ENCODE data around the gene PPP2R2C. TPM values are rescaled to one million over a fixed set of nuclear protein-coding genes. Genes with fewer than 3 reads are reported as not detected.

PPP2R2C gene
- total RNA-seq, 4 donors from 2014 or later, result 0.50 to 2.7 (median 1.4) TPM

DNA sequence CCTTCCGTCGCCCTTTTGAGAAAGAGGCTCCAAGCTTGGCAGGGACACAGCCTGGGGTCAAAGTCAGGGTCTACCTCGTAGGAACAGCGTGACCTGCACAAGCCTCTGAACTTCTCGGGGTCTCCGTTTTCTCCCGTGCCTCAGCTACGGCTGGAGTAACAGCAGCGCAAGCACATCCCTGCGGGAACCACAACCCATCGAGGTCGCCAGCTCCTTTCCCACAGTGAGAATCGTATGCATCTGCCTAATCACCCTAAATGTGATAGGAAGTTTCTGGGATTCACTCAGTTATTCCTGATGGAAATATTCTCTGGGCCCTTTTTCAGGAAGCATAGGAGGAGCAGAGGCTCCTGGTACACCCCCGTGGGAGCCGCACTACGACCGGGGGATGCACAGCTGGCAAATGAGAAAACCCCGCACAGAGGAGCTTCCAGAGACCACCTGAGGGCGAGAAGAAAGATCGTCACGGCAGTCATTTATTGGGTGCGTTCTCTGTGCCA, 24.7 kb downstream of the PPP2R2C start:
- H3K9me3 ChIP-seq, result no peaks in the 10 kb centered on the region
- H3K4me3 ChIP-seq, result no peak overlapping the region
- intact Hi-C loops (cut with DNase I), result no loop called here
- no peak overlapping the region for H3K27ac ChIP-seq (replicated peaks in 1 of 4)
- peaks cover 9 to 15% (median 12%) of the 10 kb centered on the region in 4 donors for H3K4me1 ChIP-seq
- 68% methylated on average over 20 of the region's 22 CpGs for WGBS
- peaks cover 0 to 65% (median 0%) of the 10 kb centered on the region in 4 donors for H3K27me3 ChIP-seq
- H3K36me3 ChIP-seq, result no peaks in the 10 kb centered on the region
- DNase-seq (ENCODE audit: extremely low spot score), result no peak
- TF ChIP-seq, protein P1, sequence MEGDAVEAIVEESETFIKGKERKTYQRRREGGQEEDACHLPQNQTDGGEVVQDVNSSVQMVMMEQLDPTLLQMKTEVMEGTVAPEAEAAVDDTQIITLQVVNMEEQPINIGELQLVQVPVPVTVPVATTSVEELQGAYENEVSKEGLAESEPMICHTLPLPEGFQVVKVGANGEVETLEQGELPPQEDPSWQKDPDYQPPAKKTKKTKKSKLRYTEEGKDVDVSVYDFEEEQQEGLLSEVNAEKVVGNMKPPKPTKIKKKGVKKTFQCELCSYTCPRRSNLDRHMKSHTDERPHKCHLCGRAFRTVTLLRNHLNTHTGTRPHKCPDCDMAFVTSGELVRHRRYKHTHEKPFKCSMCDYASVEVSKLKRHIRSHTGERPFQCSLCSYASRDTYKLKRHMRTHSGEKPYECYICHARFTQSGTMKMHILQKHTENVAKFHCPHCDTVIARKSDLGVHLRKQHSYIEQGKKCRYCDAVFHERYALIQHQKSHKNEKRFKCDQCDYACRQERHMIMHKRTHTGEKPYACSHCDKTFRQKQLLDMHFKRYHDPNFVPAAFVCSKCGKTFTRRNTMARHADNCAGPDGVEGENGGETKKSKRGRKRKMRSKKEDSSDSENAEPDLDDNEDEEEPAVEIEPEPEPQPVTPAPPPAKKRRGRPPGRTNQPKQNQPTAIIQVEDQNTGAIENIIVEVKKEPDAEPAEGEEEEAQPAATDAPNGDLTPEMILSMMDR (IDR thresholded peaks at IDR 0.05), result no peak
- no peak for TF ChIP-seq POLR2AphosphoS5 (IDR thresholded peaks at IDR 0.05)
- no peak for TF ChIP-seq POLR2A (IDR thresholded peaks at IDR 0.05; ENCODE audit: low read depth)
- TF ChIP-seq EP300 (IDR thresholded peaks at IDR 0.05), result no peak

DNA sequence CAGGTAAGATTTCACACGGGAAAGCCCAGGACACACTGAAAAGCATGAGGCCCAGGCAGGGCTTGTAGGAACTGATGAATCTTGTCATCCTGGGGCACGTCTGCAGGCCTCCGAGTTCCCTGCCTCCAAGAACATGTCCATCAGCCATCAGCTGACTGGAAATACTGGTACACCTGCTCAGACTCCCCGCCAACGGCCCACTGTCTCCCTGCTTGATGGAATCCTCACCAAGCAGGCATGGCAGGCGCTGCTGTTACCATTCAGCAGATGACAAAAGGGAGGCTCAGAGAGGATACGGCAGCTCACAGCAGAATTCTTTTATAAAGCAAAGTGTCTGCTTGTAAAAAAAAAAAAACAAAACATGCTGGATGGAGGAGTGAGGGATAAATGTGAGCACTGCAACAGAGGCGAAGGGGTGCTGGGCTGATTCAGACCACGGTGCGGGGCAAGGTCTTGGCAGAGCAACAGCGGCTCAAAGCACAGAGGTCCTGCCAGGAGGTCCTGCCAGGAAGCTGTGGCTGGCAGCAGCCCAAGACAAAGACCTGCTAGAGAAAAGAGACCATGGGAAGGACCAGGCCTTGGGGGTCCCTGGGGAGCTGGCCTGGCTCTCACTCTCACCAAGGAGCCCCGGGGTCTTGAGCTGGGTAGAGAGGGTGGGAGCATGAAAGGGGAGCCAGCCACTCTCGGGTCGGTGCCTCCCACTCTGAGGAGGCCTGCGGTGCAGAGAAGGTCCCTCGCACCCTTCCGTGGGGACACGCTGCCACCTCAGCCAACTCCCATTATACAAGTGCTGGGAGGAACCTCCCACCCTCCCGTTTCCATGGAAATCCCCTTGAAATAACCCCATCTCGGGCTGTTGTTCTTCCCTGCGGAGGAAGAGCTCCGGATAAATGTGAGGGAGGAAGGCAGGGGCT, 25.6 kb downstream of the PPP2R2C start:
- no peak for DNase-seq (ENCODE audit: extremely low spot score)
- 29% methylated on average over 19 of the region's 22 CpGs for WGBS
- intact Hi-C loops (cut with DNase I), result no loop called here
- Histone ChIP-seq H3K4me3 (no peak overlapping the region), H3K9me3 (no peaks in the 10 kb centered on the region), H3K27ac (replicated peaks in 1 of 4) (no peak overlapping the region), H3K4me1 (peaks cover 9 to 15% (median 12%) of the 10 kb centered on the region in 4 donors), H3K36me3 (no peaks in the 10 kb centered on the region), H3K27me3 (peaks cover 0 to 65% (median 0%) of the 10 kb centered on the region in 4 donors)
- TF ChIP-seq EP300 (IDR thresholded peaks at IDR 0.05), result no peak
- TF ChIP-seq POLR2AphosphoS5 (IDR thresholded peaks at IDR 0.05), result no peak
- no peak for TF ChIP-seq POLR2A (IDR thresholded peaks at IDR 0.05; ENCODE audit: low read depth)
- TF ChIP-seq, protein P1 (IDR thresholded peaks at IDR 0.05), result no peak

DNA sequence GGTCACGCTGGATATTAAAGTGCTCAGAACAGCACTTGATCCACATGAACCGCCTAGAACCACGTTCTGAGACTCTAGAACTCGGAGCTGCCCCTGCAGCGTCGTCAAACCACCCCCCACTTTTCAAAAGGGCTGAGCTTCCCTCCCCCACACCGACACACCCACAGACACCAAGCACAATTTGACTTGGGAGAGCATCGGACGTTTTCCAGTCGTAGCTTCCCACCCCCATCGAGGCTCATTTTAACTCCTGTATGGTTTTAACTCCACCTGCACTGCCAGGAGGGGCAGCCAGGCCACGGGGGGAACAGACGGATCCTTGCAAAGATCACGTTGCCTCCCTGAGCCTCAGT, 26.3 kb downstream of the PPP2R2C start:
- intact Hi-C loops (cut with DNase I), result no loop called here
- H3K4me1 ChIP-seq, result peaks cover 9 to 15% (median 12%) of the 10 kb centered on the region in 4 donors
- H3K27ac ChIP-seq (replicated peaks in 1 of 4), result no peak overlapping the region
- TF ChIP-seq POLR2A (IDR thresholded peaks at IDR 0.05; ENCODE audit: low read depth), result no peak
- TF ChIP-seq POLR2AphosphoS5 (IDR thresholded peaks at IDR 0.05), result no peak
- TF ChIP-seq EP300 (IDR thresholded peaks at IDR 0.05), result no peak
- TF ChIP-seq, protein P1 (IDR thresholded peaks at IDR 0.05), result no peak
- H3K36me3 ChIP-seq, result no peaks in the 10 kb centered on the region
- 85% methylated on average over 14 of the region's 14 CpGs for WGBS
- no peak overlapping the region for H3K4me3 ChIP-seq
- H3K9me3 ChIP-seq, result no peaks in the 10 kb centered on the region
- no peak for DNase-seq (ENCODE audit: extremely low spot score)
- peaks cover 0 to 70% (median 0%) of the 10 kb centered on the region in 4 donors for H3K27me3 ChIP-seq

DNA sequence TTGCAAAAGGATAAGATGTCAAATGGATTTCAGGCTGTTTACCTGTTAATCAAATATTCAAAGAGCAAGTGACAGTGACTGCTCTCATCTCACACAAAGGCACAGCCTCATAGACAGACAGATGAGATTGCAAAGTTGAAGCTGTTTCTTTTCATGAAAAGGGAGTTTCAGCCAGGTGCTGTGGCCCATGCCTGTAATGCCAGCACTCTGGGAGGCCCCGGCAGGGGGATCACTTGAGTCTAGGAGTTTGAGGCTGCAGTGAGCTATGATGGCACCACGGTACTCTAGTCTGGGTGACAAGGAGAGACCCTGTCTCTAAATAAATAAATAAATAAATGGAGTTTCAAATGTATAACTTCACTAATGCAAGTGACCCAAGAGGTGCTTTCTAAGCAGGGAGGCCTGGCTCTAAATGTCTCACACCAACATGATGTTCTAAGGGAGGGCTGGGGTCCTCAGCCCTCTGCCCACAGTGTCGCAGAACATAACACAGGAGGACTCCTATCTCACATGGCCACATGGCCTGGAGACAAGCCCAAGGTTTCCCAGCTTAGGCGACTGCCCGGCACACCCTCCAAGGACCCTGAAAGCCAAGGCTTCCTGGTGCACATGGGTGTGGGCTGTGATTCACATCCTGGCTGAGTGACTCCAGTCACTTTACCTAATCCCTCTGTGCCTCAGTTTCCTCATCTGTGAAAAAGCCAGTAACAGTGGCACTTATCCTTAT, 26.8 kb downstream of the PPP2R2C start:
- no peaks in the 10 kb centered on the region for H3K9me3 ChIP-seq
- no peak overlapping the region for H3K4me3 ChIP-seq
- peaks cover 9 to 15% (median 12%) of the 10 kb centered on the region in 4 donors for H3K4me1 ChIP-seq
- TF ChIP-seq EP300 (IDR thresholded peaks at IDR 0.05) (no peak), POLR2AphosphoS5 (IDR thresholded peaks at IDR 0.05) (no peak)
- H3K27me3 ChIP-seq, result peaks cover 0 to 75% (median 0%) of the 10 kb centered on the region in 4 donors
- DNase-seq (ENCODE audit: extremely low spot score), result no peak
- 87% methylated on average over 2 of the region's 5 CpGs for WGBS
- no peaks in the 10 kb centered on the region for H3K36me3 ChIP-seq
- intact Hi-C loops (cut with DNase I), result no loop called here
- no peak overlapping the region for H3K27ac ChIP-seq (replicated peaks in 1 of 4)

DNA sequence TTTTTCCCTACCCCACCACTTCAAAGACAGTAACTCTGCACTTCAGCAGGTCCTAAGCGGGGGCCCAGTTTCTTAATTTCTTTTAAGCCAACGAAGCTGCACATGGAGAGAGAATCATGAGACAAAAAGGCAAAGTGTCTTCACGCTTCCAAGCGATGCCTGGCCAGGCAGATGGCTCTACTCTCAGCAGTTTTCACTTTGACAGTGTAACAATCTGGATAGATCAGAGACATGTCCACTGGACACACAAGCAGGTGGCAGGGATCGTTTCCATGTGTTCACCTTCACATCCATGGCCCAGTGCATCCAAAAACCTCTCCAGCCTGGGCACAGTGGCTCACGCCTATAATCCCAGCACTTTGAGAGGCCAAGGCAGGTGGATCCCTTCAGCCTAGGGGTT, 27.8 kb downstream of the PPP2R2C start:
- intact Hi-C loops (cut with DNase I), result no loop called here
- DNase-seq (ENCODE audit: extremely low spot score), result no peak
- peaks cover 0 to 78% (median 0%) of the 10 kb centered on the region in 4 donors for H3K27me3 ChIP-seq
- H3K4me3 ChIP-seq, result no peak overlapping the region
- no peak overlapping the region for H3K27ac ChIP-seq (replicated peaks in 1 of 4)
- H3K36me3 ChIP-seq, result no peaks in the 10 kb centered on the region
- WGBS, result 82% methylated on average over 6 of the region's 6 CpGs
- no peak for TF ChIP-seq POLR2A (IDR thresholded peaks at IDR 0.05; ENCODE audit: low read depth)
- no peak for TF ChIP-seq POLR2AphosphoS5 (IDR thresholded peaks at IDR 0.05)
- TF ChIP-seq, protein P1 (IDR thresholded peaks at IDR 0.05), result no peak
- TF ChIP-seq EP300 (IDR thresholded peaks at IDR 0.05), result no peak
- no peaks in the 10 kb centered on the region for H3K9me3 ChIP-seq
- H3K4me1 ChIP-seq, result peaks cover 9 to 15% (median 12%) of the 10 kb centered on the region in 4 donors
